Hepatocyte (in vitro differentiated cells): ENCODE data around the gene CCDC197. TPM values are rescaled to one million over a fixed set of nuclear protein-coding genes. Genes with fewer than 3 reads are reported as not detected.

Experiments used
- DNase-seq: peaks from one replicate; pipeline ENCODE4 v3.0.0-alpha.2; 2016; ENCODE audit warnings: low spot score
- H2AFZ ChIP-seq: fragments of 200-600 bp; sonication (generic); 2 replicates; pipeline ENCODE4 v1.6.0; 2016; ENCODE audit warnings: antibody characterized with exemption, mild to moderate bottlenecking
- H3K27ac ChIP-seq: fragments of 200-600 bp; sonication (generic); 2 replicates; pipeline ENCODE4 v1.5.1; 2016; ENCODE audit warnings: mild to moderate bottlenecking
- H3K27me3 ChIP-seq: fragments of 200-600 bp; sonication (generic); 2 replicates; pipeline ENCODE4 v1.6.1; 2016
- H3K36me3 ChIP-seq: fragments of 200-600 bp; sonication (generic); replicated peaks from 2 replicates; pipeline ENCODE4 v1.5.1; 2016; ENCODE audit warnings: low read depth; ENCODE audit not compliant: insufficient read depth
- H3K4me1 ChIP-seq: fragments of 200-600 bp; sonication (generic); 2 replicates; pipeline ENCODE4 v1.5.1; 2016; ENCODE audit warnings: mild to moderate bottlenecking, moderate library complexity; ENCODE audit not compliant: insufficient read depth
- H3K4me2 ChIP-seq: fragments of 200-600 bp; sonication (generic); 2 replicates; pipeline ENCODE4 v1.6.0; 2016
- H3K4me3 ChIP-seq: fragments of 200-600 bp; sonication (generic); 2 replicates; pipeline ENCODE4 v1.5.1; 2016; ENCODE audit warnings: mild to moderate bottlenecking
- H3K79me2 ChIP-seq: fragments of 200-600 bp; sonication (generic); 2 replicates; pipeline ENCODE4 v1.6.0; 2017; ENCODE audit warnings: mild to moderate bottlenecking
- H3K9me2 ChIP-seq: fragments of 200-600 bp; sonication (generic); replicated peaks from 2 replicates; pipeline ENCODE4 v1.6.0; 2017; ENCODE audit warnings: mild to moderate bottlenecking; ENCODE audit not compliant: insufficient read depth
- H3K9me3 ChIP-seq: fragments of 200-600 bp; sonication (generic); 2 replicates; pipeline ENCODE4 v1.5.1; 2016; ENCODE audit warnings: low read depth, mild to moderate bottlenecking
- H4K20me1 ChIP-seq: fragments of 200-600 bp; sonication (generic); 2 replicates; pipeline ENCODE4 v1.6.0; 2016; ENCODE audit warnings: mild to moderate bottlenecking; ENCODE audit not compliant: insufficient read depth, poor library complexity, severe bottlenecking
- EZH2 ChIP-seq: fragments of 200-600 bp; sonication (generic); IDR thresholded peaks from 2 replicates; pipeline ENCODE4 v1.6.1; 2016; ENCODE audit warnings: antibody characterized with exemption, mild to moderate bottlenecking, borderline replicate concordance
- EZH2phosphoT487 ChIP-seq: fragments of 200-600 bp; sonication (generic); IDR thresholded peaks from one replicate; pipeline ENCODE4 v1.6.1; 2018; ENCODE audit warnings: antibody characterized with exemption, mild to moderate bottlenecking, low read depth, moderate library complexity; ENCODE audit not compliant: unreplicated experiment, severe bottlenecking
- WGBS: methylation state at CpG from one replicate; pipeline ENCODE4 v1.1.6; 2016; ENCODE audit warnings: low lambda C conversion rate; ENCODE audit errors: missing lambda C conversion rate; 5-methylcytosine and 5-hydroxymethylcytosine counted together
- polyA plus RNA-seq: library from polyadenylated mRNA; unstranded; fragments of >200 nt; fragmentation: Nextera tagmentation; extraction: Ambion mirVana; gene quantifications from 2 replicates; pipeline ENCODE4 v1.2.1, GENCODE V29; 2016
- total RNA-seq: library from RNA; depleted of rRNA; stranded (reverse); fragments of >200 nt; gene quantifications from 2 replicates; pipeline ENCODE4 v1.2.3, GENCODE V29; 2014
- TF ChIP-seq, protein P1 (sequence below): fragments of 200-600 bp; sonication (generic); IDR thresholded peaks from 2 replicates; pipeline ENCODE4 v1.5.1; 2016; ENCODE audit warnings: antibody characterized with exemption, mild to moderate bottlenecking; ENCODE audit not compliant: poor library complexity

CCDC197 gene
- total and polyA plus RNA-seq, 2 experiments from 2014 or later = not detected

DNA sequence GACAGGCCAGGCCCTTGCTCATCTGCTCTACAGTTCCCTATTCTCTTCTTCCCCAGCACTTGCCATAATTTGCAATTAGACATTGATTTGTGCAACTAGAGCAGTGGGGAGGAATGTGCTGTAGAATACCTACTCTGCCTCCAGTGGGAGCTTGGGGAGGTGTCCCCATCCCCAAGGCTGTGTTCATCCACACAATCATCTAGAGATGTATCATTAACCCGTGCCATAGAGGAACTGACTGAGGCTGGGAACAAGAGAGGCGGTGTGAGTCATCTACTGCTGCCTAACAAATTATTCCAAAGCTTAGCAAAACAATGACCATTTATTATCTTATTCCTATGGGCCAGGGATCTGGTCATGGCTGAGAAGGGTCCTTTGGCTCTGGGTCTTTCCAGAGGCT, 23.9 kb downstream of the CCDC197 start:
- Histone ChIP-seq H3K79me2 (no peaks in the 10 kb centered on the region), H3K4me1 (peaks cover 7% of the 10 kb centered on the region), H3K9me3 (no peaks in the 10 kb centered on the region), H3K4me3 (no peak overlapping the region), H3K27me3 (no peaks in the 10 kb centered on the region), H3K36me3 (no peaks in the 10 kb centered on the region), H3K4me2 (no peak overlapping the region), H2AFZ (no peak overlapping the region), H3K27ac (no peak overlapping the region), H4K20me1 (no peaks in the 10 kb centered on the region), H3K9me2 (no peaks in the 10 kb centered on the region)
- TF ChIP-seq, protein P1, sequence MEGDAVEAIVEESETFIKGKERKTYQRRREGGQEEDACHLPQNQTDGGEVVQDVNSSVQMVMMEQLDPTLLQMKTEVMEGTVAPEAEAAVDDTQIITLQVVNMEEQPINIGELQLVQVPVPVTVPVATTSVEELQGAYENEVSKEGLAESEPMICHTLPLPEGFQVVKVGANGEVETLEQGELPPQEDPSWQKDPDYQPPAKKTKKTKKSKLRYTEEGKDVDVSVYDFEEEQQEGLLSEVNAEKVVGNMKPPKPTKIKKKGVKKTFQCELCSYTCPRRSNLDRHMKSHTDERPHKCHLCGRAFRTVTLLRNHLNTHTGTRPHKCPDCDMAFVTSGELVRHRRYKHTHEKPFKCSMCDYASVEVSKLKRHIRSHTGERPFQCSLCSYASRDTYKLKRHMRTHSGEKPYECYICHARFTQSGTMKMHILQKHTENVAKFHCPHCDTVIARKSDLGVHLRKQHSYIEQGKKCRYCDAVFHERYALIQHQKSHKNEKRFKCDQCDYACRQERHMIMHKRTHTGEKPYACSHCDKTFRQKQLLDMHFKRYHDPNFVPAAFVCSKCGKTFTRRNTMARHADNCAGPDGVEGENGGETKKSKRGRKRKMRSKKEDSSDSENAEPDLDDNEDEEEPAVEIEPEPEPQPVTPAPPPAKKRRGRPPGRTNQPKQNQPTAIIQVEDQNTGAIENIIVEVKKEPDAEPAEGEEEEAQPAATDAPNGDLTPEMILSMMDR = no peak
- TF ChIP-seq EZH2 (no peak), EZH2phosphoT487 (no peak)
- WGBS = 91% methylated on average over 2 of the region's 2 CpGs
- no peak for DNase-seq

DNA sequence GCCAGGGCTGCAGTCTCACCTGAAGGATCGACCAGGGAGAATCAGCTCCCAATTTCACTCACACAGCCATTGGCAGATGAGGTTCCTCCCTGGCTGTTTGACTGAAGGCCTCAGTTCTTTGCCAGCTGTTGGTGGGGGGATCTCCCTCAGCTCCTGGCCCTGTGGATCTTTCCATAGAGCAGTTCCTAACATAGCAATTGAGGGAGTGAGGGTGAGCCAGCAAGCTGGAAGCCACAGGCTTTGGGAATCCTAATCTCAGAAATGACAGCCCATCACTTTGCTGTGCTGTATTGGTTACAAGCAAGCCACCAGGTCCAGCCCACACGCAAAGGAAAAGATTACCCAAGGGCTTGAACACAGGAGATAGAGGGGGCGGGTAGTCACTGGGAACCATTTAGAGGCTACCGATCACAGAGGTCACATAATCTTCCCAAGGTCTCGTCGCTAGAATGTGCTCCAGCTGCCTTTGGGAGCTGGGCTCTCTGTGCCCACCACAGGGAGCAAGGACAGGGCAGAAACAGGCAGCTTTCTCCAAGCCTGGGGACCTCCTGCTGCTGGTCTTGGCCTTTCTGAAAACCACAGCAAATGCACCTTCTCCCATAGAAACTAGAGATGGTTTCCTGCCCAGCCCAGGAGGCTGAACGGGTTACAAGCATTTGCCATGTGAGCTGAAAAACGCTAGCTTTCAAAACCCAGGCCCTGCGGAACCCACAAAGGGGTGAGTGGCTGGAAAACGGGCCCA, 24.5 kb downstream of the CCDC197 start:
- no peak overlapping the region for H3K4me3 ChIP-seq
- 71% methylated on average over 10 of the region's 10 CpGs for WGBS
- H3K4me1 ChIP-seq = peaks cover 7% of the 10 kb centered on the region
- no peak for TF ChIP-seq EZH2phosphoT487
- TF ChIP-seq EZH2 = no peak
- TF ChIP-seq, protein P1 = no peak
- no peak overlapping the region for H3K27ac ChIP-seq
- H3K4me2 ChIP-seq = no peak overlapping the region
- no peaks in the 10 kb centered on the region for H3K36me3 ChIP-seq
- H3K27me3 ChIP-seq = no peaks in the 10 kb centered on the region
- no peaks in the 10 kb centered on the region for H3K79me2 ChIP-seq
- H4K20me1 ChIP-seq = no peaks in the 10 kb centered on the region
- DNase-seq = no peak
- no peaks in the 10 kb centered on the region for H3K9me2 ChIP-seq
- H2AFZ ChIP-seq = no peak overlapping the region
- no peaks in the 10 kb centered on the region for H3K9me3 ChIP-seq

DNA sequence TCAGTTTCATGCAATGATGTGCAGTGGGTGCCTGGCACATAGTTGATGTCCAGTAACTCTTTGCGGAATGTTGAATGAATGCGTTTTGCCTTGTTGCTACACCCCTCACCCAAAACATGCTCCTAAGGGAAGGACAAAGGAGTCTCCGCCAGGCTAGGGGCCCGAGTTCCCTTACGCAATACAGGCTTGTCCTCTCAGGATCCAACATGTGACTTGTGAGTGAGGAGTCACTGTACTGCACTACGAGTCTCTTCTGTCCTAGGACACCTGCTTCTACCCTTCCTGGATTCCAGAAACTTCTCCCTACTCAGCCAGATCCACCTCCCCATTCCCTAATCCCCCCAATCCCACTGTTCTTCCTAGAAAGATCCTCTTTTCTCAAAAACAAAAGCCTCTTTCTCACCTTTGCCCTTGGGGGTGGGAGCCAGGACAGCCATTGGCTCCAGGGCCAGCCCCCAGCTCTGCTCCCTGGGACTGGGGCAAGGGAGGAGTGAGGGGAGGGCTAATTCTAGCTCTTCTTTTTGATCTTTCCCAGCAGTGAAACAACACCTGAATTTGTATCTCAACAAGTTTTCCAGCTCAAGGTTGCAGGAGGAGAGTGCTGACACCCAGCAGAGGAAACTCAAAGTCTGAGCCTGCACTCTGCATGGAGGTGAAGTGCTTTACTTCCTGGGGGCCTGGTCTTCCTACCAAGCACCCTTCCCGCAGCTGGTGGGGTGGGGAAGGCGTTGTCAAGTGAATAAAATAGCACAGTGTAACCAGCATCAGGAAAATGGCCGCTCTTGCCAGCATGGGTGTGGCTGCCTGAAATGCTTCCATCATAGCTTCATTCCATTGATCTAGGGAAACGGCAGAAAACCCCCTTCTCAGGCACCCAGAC, 25.7 kb downstream of the CCDC197 start:
- no peak overlapping the region for H3K4me2 ChIP-seq

More for the DNA sequence above, 25.7 kb downstream of the CCDC197 start:
- Histone ChIP-seq H3K27ac (no peak overlapping the region), H3K4me3 (no peak overlapping the region), H3K9me3 (no peaks in the 10 kb centered on the region), H4K20me1 (no peaks in the 10 kb centered on the region), H3K79me2 (no peaks in the 10 kb centered on the region), H3K36me3 (no peaks in the 10 kb centered on the region), H2AFZ (no peak overlapping the region), H3K4me1 (peaks cover 7% of the 10 kb centered on the region), H3K27me3 (no peaks in the 10 kb centered on the region), H3K9me2 (no peaks in the 10 kb centered on the region)
- TF ChIP-seq, protein P1 = no peak
- no peak for TF ChIP-seq EZH2phosphoT487
- no peak for TF ChIP-seq EZH2
- DNase-seq = no peak
- WGBS = 67% methylated on average over 10 of the region's 10 CpGs
